ENCODE measurements around the gene ARMH3.

The ARMH3 gene

GRCh38 chr10:101828766-101829551 lies 227.0 kb downstream of the ARMH3 start:
- DNase-seq, result no peak

DNA sequence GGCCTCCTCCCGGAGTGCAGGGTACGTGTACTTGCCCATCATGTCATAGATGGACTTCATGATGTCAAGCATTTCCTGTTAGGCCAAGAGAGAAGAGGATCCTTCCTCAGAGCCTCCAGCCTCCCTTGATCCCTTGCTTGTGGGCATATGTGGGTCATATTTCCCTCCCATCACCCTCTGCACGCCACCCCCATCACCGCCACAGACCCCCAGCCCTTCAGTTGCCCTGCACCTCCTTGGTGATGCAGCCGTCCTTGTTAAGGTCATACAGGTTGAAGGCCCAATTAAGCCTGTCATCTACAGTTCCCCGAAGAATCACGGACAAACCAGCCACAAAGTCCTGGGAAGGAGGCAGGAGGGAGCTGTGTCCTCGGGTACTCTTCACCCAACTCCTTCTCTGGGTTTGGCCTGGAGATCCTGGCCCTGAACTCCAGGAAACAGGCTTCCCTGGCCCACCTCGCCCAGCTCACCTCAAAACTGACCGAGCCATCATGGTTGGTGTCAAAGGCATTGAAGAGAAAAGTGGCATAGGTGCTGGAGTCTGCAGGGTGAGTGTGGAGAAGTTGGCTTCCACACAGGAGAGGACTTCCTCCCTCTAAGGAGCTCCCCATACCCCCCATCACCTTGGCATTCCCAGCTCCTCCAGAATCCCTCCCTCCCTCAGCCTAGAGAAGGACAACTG lies 227.9 kb downstream of the ARMH3 start:
- no peak for DNase-seq

DNA sequence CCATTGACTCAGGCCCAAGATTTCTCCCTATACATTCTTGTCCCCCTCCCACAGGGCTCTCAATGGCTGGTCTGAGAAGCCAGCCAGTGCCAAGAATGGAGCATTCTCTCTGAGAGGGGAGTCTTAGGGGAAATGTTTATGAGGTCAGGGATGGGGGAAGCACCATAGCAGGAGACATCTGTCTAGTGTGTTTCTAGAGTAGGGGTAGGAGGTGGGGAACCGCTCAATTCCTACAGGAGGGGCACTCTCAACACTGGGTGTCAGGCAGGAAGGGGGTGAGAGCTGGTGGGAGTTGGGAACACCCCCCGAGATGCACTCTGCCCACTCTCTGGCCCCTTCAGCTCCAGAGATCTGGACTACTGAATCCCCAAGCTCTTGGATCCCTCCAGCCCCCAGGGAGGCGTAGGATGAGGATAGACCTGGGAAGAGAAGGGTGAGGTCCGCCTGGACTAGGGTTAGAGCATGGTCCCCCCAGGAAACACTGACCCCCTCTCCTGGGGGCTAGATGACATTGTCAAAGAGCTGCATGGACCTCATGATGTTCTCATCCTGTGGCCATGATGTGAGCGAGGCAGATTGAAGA lies 229.0 kb downstream of the ARMH3 start:
- DNase-seq, result no peak

- DNase-seq, result no peak
These were observed 231.2 kb downstream of the ARMH3 start for GRCh38 chr10:101824736-101825135.

- DNase-seq, result no peak
These were observed 236.9 kb downstream of the ARMH3 start for GRCh38 chr10:101818872-101819633.

- peak; percentile 100 for DNase-seq
These were observed 237.7 kb downstream of the ARMH3 start, which contains the start of gene OGA for GRCh38 chr10:101818119-101818871. OGA (minus strand) TSS chr10:101818444; CDS start chr10:101818022, 422 bp downstream.

GRCh38 chr10:101817337-101818118 lies 238.4 kb downstream of the ARMH3 start:
- peak; percentile 39 for DNase-seq

DNA sequence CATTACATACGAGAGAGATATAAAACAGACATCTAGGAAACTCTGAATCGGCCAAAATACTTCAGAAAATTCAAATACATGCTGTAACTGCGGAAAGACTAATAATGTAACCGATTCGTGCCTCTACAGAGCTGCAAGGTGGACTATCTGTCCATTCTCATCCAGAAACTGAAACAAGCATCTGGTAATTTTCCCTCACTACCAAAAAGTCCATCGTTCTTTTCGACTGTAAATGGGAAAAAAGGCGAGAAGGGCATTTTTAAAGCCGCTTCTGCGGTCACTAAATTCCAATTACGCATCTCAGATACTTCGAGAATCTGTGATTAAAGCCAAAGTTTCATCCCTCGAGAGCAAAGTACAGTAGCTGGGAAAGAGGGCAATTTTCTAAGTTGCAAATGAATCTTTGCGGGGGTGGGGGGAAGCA lies 239.0 kb downstream of the ARMH3 start:
- DNase-seq, result peak; percentile 45

DNA sequence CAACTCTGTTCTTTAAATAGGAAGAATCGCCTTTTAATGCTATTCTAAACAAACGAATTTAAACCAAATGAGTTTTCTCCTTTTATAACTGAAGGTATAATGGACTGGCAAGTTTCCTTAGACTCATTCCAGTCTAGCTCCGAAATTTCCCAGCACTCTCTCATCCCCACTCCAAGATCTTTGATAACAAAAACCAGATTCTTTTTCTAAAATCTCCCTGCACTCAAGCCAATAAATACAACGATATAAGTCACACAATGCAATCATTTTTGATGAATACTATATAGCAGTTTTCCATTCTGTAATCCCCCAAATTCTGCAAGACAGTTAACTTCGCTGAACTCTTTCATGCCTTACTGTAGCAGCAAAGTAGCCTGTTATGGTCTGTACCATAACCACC lies 239.6 kb downstream of the ARMH3 start:
- no peak for DNase-seq

- DNase-seq, result peak; percentile 47
These were observed 241.4 kb downstream of the ARMH3 start for GRCh38 chr10:101814466-101815071.

DNA sequence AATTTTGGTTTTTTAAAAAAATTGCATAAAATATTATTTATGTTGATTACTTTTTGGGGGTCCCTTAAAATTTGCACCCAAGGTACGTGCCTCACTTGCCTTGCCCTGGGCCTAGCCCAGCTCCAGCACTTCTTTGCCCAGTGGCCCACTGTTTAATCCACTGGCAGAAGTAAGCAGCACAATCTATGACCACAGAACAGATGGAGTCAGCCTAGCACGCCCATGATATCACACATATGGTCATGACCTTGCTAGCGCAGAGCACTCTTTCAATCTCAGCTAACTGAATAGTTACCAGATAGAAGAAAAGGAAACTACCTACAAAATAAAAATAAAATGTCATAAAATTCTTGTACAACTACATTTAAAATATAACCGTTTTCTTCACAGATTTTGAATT lies 243.4 kb downstream of the ARMH3 start:
- DNase-seq, result no peak

- no peak for DNase-seq
These were observed 248.8 kb downstream of the ARMH3 start for GRCh38 chr10:101807158-101807557.

DNA sequence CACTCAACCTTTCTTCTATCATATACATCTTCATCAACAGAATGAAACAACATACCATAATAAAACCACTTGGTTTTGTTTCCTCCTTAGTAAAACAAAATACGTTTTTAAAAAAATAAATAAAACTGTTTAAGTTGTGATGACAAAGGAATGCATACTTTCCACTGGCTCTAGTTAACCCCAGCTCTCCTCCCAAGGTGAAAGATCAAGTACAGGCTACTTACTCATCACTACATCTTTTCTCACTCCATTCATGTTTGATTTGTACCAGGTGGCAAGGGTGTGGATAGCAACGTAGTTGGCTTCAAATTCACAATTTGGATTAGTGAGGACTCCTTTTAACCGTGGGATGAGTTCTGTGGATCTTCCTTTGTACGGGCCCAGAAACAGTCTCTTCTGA lies 252.5 kb downstream of the ARMH3 start:
- no peak for DNase-seq

- no peak for DNase-seq
These were observed 258.4 kb downstream of the ARMH3 start for GRCh38 chr10:101797403-101798059.
